ENCODE measurements around the gene CDH16.
"Not testable (repeated sequence)": the region's sequence is repeated elsewhere in the genome, so short reads cannot be mapped to it uniquely, and the experiment has no call there.

CDH16 gene

DNA sequence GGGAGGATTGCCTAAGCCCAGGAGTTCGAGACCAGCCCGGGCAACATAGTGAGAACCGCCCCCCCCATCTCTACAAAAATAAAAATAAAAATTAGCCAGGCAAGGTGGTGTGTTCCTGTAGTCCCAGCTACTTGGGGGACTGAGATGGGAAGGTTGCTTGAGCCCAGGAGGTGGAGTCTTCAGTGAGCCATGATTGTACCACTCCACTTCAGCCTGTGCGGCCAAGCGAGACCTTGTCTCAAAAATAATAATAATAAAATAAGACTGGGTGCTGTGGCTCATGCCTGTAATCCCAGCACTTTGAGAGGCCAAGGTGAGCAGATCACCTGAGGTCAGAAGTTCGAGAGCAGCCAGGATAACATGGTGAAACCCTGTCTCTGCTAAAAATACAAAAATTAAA, 26.9 kb downstream of the CDH16 start:
- DNase-seq, result no peak

DNA sequence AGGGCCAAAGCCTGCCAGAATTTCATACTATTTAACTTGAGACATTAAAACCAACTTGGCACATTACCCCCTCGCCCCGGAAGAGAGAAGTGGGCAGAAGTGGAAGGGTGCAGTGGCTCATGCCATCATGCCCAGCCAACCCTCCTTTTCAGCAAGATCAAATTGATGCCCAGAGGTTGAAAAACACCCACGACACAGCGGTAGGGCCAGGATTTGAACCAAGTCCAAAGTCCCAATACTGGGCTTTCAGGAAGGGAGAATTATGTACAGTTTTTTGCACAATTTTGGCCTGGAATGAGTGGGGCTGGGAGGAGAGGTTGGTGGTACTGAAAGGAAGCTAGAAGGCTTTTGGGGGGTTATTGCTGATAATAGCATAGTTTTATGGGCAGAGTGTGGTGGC, 27.3 kb downstream of the CDH16 start:
- DNase-seq, result no peak

DNA sequence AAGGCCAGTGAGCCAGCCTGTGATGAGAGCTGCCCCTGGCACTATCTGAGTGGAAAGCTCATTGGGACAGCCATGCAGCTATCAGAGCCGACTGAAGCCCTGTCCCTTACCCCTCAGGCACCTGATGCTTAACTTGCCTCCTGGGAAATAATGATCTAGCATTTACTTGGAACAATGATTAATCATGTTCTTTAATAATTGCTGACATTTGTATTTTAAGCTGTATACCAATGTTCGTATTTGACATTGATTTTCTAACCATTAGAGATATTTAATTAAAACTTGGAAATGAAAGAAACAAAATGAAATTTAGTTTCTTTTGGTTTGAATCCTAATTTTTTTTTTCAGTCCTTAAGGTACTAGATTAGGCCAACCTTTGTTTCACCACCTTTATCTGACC, 27.9 kb downstream of the CDH16 start:
- DNase-seq, result no peak

DNA sequence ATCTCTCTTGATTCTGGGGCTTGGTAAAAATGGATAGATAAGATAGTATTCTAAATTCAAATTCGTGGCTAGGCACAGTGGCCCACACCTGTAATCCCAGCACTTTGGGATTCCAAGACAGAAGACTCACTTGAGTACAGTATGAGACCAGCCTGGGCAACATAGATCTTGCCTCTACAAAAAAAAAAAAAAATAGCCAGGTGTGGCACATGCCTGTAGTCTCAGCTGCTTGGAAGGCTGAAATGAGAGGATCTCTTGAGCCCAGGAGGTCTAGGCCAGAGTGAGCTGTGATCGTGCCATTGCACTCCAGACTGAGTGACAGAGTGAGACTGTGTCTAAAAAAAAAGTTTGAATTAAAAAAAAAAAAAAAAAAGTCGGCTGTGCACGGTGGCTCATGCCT, 29.1 kb downstream of the CDH16 start:
- DNase-seq, result no peak

DNA sequence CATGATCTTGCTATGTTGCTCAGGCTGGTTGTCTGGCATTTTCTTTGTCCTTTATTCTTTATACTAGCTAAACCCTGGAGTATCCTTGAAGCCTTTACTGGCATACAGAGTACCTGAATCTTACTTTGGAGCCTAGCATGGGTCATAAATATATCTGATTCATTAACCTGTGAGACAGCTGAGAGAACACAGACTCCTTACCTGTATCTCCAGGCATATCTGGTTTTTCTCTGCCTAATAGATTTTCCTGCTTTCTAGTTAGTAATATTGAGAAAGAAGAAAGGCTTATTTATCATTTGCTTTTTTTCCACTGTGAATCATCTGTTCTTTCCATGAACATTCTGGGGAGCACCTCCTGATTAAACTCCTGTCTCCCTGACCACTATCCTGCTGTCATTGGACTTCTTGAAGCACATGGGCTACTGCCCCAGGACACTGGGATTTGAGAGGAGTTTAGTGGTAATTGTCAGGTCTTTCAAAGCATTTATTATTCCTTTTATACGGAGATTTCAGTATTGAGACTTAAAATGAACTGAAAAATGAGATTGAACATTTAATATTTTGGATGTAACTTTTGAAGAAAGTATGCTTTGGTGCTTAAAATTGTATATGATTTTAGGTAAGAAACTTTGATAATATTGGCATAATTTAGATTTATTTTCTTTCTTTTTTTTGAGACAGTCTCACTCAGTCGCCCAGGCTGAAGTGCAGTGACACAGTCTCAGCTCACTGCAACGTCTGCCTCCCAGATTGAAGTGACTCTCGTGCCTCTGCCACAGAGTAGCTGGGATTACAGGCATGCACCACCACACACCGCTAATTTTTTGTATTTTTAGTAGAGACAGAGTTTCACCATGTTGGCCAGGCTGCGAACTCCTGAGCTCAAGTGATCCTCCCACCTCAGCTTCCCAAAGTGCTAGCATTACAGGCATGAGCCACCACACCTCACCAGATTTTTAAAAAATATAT, 29.8 kb downstream of the CDH16 start:
- DNase-seq, result no peak

DNA sequence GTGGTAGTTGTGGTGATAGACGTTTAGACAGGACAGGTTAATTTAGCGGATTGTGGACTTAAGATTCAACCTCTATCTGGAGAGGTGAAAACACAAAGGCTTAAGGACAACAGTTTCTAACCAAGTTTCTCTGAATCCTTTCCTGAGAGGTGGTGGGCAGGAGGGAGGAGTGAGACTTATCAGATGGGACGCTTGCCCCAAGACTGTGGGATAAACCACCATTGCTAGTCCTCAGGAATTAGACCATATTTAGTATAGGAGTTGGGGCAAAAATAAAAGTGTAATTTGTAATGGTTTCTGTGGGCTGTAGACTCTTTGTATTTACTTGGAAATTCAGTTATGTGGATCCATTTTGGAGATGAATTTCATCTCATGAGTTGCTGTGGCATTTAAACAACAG, 31.8 kb downstream of the CDH16 start:
- no peak for DNase-seq

DNA sequence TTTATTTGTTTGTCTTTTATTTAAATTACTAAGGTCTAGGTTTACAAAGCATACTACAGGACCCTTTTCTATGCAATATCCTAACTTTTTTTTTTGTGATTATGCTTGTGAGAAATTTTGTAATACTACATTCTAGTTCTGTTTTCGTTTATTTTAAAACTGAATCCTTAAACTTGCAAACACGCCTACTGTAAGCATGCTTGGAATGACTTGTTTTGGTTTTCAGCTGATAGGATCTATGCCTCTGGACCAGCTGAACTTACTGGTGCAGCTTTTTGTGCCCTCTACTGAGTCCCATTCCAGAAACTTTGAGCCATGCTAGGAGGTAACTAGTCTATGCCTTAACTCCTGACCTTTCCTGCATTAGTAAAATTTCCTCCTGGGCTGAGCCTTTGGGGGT, 32.4 kb downstream of the CDH16 start:
- DNase-seq, result no peak

DNA sequence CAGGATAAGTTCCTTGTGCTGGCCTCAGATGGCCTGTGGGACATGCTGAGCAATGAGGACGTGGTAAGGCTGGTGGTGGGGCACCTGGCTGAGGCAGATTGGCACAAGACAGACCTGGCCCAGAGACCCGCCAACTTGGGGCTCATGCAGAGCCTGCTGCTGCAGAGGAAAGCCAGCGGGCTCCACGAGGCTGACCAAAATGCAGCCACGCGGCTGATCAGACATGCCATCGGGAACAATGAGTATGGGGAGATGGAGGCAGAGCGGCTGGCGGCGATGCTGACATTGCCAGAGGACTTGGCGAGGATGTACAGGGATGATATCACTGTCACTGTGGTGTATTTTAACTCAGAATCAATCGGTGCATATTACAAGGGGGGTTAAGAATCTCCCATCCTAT, 33.2 kb downstream of the CDH16 start:
- no peak for DNase-seq

DNA sequence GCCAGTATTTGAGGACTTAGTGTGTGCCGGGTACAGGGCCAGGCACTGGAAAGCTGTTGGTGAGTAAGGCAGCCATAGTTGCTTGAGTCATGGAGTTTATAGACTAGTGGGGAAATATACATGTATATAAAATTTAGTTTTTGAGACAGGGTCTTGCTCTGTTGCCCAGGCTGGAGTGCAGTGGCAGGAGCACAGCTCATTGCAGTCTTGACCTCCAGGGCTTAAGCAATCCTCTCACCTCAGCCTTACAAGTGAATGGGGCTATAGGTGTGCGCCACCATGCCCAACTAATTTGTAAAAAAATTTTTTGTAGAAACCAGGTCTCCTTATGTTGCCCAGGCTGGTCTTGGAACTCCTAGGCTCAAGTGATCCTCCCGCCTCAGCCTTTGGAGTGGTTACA, 36.0 kb downstream of the CDH16 start:
- DNase-seq, result no peak

DNA sequence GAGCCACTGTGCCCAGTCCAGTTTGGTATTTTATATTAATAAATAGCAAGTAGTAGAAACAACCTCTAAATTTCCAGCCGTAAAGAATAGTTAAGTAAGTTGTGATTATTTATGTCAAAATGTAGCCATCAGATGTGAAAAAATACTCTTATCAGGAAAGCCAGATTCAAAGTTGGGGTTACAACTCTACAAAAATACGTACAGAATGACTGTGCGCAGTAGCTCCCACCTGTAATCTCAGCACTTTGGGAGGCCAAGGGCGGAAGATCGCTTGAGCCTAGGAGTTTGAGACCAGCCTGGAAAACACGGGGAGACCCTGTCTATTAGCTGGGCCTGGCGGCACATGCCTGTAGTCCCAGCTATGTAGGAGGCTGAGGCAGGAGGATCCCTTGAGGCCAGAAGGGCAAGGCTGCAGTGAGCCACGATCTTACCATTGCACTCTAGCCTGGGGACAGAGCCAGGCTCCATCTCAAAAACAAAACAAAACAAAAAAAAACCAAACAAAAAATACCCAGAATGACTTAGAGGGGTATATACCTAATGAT, 36.6 kb downstream of the CDH16 start:
- DNase-seq, result no peak

DNA sequence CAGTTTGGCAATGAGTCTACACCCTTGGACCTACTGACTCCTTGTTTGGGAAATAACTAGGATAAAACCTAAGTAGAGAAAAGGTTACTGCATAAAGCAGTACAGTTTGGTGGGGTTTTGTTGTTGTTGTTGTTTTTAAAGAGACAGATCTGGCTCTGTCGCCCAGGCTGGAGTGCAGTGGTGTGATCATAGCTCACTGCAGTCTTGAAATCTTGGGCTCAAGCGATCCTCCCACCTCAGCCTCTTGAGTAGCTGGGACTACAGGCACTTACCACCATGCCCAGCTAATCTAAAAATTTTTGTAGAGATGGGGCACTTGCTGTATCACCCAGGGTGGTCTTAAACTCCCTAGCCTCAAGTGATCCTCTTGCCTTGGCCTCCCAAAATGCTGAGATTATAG, 37.1 kb downstream of the CDH16 start:
- DNase-seq, result no peak

DNA sequence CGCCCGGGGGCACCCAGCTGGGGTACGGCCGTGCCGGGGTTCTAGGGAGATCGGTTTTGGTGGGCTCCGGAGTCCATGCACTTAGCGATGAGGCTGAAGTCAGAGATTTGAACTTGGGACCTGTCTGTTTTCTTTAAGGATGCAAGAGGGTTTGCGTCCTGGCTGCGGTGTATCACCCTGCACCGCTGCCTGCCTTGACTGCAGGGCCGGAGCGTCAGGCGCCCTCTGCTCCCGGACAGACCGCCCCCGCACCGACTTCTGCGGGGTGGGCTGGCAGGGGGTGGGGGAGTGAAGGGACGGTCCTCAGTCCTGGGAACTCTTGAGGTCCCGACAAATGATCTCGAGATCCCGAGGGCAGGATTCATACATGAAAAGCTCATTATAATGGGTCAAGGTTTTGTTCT, 37.7 kb downstream of the CDH16 start:
- no peak for DNase-seq

DNA sequence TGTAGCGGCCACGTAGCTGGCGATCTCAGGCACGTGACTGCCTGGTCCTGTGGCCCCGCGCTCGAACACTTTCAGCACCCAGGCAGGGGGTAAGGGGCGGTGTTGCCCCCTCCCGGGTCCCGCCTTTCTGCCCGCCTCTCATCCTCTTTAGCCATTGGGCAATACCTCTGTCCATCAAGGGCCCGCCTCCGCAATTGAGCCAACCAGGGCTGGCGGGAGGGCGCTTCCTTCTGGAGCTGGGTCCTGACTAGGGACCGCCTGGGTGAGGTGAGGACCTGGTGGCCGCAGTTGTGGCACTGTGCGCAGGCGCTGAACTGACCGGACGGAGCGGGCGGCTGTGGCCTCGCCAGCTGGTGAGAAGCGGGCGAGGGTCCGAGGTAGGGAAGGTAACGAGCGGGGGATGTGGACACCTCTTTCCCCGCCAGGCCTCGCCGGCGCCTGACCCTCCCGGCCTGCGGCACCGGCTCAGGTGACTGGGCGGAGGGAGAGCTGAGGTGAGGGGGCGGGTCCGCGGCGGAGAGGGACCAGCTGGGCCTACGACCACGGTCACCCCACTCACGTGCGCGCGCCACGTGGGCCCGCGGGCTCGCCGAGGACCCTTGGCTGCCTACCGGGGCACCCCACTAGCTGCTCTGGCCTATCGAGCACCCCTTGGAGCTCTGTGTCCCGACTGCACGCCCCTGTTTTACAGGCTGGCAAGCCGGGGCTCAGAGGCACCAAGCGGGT, 38.2 kb downstream of the CDH16 start, which contains the start of gene PDP2:
Gene PDP2, plus strand, starts transcription at position 228 of the 726 bp plus-strand sequence. CDS start 3,770 bp downstream, outside the sequence.
- peak; percentile 83 for DNase-seq

DNA sequence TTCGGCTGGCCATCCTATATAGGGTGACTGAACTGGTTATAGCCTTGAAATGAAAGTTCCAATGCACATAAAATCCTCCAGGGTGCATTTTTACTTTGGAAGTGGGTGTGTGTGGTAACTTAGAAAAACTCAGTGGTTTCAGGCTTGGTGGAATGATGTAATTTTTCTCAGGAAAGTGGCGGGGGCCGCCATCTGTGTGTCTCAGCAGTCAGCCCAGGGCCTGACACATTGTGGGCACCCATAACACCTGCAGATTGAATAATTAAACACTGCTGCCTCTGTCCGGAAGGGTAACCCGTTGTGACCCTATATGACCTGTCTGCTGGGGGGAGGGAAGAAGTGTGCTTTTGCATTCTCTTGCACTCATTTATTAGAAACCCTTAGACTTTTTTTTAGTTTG, 40.6 kb downstream of the CDH16 start:
- peak; percentile 9 for DNase-seq

DNA sequence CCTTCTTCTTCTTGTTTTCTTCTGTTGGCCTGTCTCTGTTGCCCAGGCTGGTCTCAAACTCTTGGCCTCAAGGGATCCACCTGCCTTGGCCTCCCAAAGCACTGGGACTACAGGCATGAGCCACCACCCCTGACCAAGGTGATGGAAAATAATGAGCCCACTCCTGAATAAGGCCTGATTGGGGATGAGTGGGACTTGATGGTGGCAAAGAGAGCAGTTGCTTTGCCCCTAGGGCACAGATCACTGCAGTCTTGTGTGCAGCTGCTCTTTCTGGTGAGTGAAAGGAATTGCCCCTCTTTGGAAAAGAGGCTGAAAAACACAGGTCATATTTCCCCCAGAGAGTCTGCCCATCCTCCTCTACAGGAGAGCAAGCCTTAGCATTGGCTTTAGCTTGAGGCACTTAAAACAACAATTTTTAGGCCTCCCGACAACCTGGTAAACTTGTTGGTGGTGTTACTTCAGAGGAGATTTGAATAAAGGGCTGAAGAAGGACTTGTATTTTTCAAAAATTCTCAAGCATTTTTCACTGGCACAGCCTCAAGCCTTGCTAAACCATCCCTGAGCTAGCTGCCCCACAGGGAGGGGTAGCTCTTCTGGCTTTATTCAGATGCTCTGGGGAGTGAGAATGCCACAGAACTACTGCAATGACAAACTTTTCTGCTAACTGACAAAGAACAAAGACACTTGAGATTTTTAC, 44.5 kb downstream of the CDH16 start:
- no peak for DNase-seq

DNA sequence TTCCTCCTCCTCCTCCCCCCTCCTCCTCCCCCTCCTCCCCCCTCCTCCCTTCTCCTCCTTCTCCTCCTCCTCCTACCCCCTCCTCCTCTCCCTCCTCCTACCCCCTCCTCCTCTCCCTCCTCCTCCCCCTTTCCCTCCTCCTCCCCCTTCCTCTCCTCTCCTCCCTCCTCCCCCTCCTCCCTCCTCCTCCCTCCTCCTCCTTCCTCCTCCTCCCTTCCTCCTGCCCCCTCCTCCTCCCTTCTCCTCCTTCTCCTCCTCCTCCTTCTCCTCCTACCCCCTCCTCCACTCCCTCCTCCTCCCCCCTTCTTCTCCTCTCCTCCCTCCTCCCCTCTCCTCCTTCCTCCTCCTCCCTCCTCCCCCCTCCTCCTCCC, 45.0 kb downstream of the CDH16 start:
- no peak for DNase-seq

DNA sequence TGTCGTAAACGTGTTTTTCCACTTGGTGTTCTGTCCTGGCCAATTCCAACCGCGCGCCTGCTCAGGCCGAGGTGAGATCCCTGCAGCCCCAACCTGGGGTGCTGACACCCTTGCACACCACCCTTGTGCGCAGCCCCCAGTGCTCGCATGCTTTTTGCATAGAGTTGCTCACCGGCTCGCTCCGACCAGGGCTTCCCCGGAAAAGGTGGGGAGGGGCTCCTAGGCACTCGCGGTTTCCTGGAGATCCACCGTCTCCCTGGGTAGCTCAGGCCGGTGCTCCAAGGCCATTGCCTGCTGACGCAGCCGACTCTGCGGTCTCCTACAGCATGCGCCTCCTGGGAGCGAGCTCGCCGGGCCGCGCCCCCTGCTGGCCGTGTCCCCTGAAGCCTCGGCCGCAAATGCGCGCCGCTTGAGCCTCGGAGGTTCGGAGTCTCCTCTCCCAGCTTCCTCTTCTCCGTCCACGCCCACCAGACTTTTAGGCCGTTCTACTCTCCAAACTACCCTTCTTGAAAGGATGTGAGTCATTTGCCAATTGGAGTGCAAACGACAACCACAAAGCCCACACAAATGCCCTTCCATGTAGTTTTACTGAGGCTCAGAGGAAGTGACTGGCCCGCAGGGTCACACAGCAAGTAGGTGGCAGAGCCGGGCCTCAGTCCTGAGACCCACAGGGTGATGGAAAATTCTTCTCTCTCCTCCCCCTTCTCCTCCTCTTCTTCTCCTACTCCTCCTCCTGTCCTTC, 45.6 kb downstream of the CDH16 start:
- DNase-seq, result peak; percentile 78

DNA sequence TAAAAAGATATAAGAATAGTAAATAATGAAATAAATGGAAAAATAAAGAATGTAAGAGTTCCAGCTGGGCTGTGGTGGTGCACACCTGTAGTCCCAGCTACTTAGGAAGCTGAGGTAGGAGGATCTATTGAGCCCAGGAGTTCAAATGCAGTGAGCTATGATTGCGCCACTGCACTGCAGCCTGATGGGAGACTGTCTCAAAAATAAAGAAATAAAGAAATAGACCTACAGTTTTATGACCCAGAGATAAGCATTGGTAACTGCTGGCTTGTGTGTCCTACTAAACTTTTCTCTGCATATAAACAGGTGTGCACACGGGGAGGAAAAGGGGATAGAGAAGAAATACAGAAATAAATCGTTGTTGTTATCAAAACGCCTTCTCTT, 46.1 kb downstream of the CDH16 start:
- DNase-seq, result no peak

DNA sequence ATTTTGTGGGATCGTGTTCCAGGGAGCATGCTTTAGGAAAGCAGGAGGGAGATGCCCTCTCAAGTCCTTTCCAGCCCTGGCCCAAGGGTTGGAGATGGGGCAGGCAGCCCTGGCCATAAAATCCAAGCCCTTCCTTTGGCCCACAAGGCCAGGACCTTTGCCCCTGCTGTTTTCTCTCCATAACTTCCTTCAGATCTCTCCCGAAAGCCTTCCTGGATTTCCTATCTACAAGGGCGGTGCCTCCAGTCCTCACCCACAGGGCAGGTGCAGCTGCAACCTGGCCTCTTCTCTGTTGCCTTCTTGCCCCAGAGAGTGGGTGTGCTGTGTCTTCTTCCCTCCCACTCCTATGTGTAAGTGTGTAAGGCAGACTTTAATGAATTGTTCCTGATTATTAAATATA, 46.8 kb downstream of the CDH16 start:
- no peak for DNase-seq

DNA sequence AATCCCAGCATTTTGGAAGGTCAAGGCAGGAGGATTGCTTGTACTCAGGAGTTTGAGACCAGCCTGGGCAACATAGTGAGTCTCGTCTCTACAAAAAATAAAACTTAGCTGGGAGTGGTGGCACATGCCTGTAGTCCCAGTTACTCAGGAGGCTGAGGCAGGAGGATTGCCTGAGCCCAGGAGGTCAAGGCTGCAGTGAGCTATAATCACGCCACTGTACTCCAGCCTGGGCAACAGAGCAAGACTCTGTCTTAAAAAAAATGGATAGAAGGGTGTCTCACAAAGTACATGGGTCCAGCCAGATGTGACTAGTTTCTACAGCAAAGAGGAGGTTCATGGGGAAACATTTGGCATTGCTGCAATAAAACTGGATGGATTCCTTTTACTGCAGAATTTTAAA, 47.3 kb downstream of the CDH16 start:
- not testable (repeated sequence) for DNase-seq

DNA sequence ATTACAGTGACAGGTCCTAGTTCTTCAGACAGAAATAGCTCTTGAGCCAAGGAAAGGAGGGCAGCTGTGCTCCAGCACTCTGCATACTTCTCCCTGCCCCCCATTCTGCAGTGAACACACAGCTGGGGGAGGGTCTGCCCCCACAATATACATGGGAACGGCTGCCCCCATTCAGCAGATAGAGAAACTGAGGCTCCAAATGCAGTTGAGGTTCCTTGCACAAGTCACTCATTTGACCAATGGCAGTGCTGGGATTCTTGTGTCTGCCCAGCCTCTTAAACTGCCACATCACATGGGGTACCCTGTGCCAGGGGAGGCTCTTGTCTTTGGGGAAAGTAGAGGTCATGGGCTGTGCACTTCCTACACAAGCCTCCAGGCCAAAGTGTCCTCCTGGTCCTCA, 49.3 kb downstream of the CDH16 start:
- no peak for DNase-seq

DNA sequence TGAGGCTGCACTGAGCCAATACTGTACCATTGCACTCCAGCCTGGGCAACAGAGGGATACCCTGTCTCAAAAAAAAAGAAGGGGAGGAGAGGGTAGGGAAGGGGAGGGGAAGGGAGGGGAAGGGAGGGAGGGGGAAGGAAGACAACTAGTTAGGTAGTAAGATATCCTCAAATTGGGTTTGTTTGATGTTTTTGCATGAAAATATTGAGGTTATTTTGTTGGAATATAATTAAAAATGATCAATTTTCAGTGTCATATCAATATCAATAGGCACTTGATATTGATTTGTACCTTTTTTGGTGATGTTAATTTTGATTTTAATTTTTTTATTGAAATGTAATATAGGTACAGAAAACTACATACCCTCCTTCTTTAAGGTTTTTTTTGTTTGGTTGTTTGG, 55.0 kb downstream of the CDH16 start:
- DNase-seq, result no peak
